Mammary epithelial cell (primary cell): ENCODE results near the gene COQ8B.

Experiments
- EZH2 ChIP-seq: IDR thresholded peaks from 2 replicates; pipeline ENCODE4 v1.6.1; 2012; ENCODE audit warnings: low read length, inconsistent platforms, borderline replicate concordance
- TF ChIP-seq, protein P1 (sequence below), 2 donors: IDR thresholded peaks in 1 of 2; conservative IDR thresholded peaks in 1 of 2; 2 replicates each; pipeline ENCODE4 v1.5.1; 2011 to 2012; ENCODE audit warnings: inconsistent platforms in 2 of 2, low read length in 2 of 2, mild to moderate bottlenecking in 2 of 2, control low read depth in 1 of 2, low read depth in 1 of 2; ENCODE audit not compliant: insufficient read depth in 1 of 2; ENCODE audit errors: extremely low read depth in 1 of 2

DNA sequence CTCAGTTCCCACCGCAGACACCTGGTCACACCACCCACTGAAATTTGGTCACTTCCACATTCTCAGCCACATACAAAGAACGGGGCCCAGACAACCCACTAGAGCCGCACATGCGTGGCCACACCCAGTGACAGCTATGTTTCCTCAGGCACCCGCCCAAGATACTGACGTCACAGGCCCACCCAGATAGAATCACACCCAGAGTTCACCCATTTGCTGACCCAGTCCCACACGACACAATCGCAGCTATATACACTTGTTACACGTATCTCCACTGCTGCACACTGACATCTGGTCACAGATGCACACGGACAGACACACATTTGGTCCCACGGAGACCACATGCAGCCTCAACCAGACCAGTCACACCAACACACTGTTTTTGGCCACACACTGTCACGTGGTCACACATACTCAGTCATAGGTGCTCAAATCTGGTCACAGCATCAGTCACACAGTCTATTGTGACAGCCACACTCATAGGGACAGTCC, 29.1 kb downstream of the COQ8B start:
- TF ChIP-seq, protein P1, sequence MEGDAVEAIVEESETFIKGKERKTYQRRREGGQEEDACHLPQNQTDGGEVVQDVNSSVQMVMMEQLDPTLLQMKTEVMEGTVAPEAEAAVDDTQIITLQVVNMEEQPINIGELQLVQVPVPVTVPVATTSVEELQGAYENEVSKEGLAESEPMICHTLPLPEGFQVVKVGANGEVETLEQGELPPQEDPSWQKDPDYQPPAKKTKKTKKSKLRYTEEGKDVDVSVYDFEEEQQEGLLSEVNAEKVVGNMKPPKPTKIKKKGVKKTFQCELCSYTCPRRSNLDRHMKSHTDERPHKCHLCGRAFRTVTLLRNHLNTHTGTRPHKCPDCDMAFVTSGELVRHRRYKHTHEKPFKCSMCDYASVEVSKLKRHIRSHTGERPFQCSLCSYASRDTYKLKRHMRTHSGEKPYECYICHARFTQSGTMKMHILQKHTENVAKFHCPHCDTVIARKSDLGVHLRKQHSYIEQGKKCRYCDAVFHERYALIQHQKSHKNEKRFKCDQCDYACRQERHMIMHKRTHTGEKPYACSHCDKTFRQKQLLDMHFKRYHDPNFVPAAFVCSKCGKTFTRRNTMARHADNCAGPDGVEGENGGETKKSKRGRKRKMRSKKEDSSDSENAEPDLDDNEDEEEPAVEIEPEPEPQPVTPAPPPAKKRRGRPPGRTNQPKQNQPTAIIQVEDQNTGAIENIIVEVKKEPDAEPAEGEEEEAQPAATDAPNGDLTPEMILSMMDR (conservative IDR thresholded peaks at IDR 0.05 in 1 of 2, IDR thresholded peaks at IDR 0.05 in 1 of 2; ENCODE audit: extremely low read depth in 1 of 2, insufficient read depth in 1 of 2, low read depth in 1 of 2, low read length in 2 of 2), result no peak
- no peak for TF ChIP-seq EZH2
